SH-SY5Y (cell line): ENCODE data around the gene KASH5.

Source experiments
- GATA2 ChIP-seq: IDR thresholded peaks from 2 replicates; pipeline ENCODE4 v1.6.1; 2011; ENCODE audit warnings: mild to moderate bottlenecking, low read depth, low read length
- GATA3 ChIP-seq: IDR thresholded peaks from 2 replicates; pipeline ENCODE4 v1.6.1; 2011; ENCODE audit warnings: low read depth, mild to moderate bottlenecking, low read length, moderate library complexity

- TF ChIP-seq GATA3 (no peak), GATA2 (no peak)
Measured at GRCh38 chr19:49380391-49380790, 7.7 kb upstream of the KASH5 start.
